GM13977 (cell line): ENCODE measurements around the gene CACNG7.

Experiments
- DNase-seq: peaks from one replicate; pipeline ENCODE4 v3.0.0; 2012; ENCODE audit warnings: low spot score
- in situ Hi-C: fragments of 300-500 bp; cut with MboI; formaldehyde crosslinking; loops from one replicate; pipeline ENCODE4 v1.12.0; 2022; ENCODE audit warnings: low sequenced_read_pairs, low pct_unique_long_range_greater_than_20kb, mixed read lengths, inconsistent platforms; ENCODE audit not compliant: unreplicated experiment
- TF ChIP-seq, protein P1 (sequence below): IDR thresholded peaks from 2 replicates; pipeline ENCODE4 v1.5.1; 2012; ENCODE audit warnings: mild to moderate bottlenecking, control low read depth; ENCODE audit not compliant: insufficient read depth; ENCODE audit errors: extremely low read depth, missing control alignments

Gene CACNG7

DNA sequence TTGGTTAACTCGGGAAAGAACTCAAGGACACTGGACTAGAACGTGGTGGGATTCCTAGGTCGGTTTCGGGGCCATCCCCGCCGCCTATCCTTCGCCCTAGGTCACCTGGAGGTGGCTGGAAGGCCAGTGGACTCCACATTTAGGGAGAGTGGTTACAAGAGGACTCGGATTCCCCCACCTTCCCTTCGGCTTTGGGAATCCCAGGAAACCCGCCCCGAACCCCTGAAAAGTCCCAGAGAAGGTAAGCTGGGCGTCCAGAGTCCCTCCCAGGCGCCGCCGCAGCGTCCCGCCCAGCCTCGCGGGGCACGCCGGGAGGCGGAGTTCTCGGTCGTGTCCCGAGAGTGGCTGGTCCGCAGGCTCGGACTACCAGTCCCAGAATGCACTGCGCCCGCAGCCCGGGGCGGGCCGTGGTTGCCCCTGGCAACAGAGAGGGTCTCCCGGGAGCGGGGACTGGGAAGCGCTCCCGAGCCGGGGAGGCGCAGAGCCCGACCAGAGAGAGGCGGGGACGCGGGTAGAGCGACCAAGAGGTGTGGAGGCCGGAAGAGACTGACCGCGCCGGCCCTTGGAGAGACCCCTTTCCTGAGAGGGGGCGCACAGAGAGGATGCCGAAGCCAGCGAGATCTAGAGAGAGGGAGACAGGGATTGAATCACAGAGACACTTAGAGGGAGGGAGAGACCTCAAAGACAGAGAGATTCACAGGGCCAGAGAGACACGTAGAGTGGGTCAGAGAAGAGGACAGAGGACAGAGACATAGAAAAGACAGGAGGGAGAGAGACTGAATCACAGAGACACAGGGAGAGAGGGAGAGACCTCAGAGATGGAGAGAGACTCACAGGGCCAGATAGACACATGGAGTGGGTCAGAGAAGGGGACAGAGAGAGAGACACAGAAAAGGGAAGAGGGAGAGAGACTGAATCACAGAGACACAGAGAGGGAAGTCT is 29.7 kb upstream of the CACNG7 start:
- in situ Hi-C loops, result no loop called here
- TF ChIP-seq, protein P1, sequence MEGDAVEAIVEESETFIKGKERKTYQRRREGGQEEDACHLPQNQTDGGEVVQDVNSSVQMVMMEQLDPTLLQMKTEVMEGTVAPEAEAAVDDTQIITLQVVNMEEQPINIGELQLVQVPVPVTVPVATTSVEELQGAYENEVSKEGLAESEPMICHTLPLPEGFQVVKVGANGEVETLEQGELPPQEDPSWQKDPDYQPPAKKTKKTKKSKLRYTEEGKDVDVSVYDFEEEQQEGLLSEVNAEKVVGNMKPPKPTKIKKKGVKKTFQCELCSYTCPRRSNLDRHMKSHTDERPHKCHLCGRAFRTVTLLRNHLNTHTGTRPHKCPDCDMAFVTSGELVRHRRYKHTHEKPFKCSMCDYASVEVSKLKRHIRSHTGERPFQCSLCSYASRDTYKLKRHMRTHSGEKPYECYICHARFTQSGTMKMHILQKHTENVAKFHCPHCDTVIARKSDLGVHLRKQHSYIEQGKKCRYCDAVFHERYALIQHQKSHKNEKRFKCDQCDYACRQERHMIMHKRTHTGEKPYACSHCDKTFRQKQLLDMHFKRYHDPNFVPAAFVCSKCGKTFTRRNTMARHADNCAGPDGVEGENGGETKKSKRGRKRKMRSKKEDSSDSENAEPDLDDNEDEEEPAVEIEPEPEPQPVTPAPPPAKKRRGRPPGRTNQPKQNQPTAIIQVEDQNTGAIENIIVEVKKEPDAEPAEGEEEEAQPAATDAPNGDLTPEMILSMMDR, result no peak
- peak; percentile 94 for DNase-seq

DNA sequence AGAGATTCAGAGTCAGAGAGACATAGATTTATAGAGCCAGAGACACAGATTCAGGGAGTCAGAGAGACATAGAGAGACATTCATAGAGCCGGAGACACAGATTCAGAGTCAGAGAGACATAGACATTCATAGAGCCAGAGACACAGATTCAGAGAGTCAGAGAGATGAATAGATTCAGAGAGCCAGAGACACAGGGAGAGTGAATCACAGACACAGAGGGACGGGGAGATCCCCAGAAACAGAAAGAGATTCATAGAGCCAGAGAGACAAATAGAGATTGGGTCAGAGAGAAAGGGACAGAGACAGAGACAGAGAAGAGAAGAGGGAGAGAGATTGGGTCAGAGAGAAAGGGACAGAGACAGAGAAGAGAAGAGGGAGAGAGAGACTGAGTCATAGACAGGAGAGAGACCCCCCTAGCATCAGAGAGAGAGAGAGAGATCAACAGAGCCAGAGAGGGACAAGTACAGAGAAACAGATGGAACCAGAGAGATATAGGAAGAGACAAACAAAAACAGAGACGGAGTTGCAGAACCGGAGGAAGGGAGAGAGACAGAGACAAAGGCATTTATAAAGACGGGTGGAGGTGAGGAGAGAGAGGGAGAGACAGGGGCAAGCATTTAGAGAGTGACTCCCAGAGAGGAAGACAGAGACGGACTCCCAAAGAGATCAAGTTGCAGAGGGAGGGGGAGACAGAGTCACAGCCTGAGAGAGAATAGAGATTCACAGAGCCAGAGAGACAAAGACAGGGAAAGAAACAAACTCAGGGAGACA is 28.2 kb upstream of the CACNG7 start:
- in situ Hi-C loops, result no loop called here
- TF ChIP-seq, protein P1, result no peak
- DNase-seq, result no peak

DNA sequence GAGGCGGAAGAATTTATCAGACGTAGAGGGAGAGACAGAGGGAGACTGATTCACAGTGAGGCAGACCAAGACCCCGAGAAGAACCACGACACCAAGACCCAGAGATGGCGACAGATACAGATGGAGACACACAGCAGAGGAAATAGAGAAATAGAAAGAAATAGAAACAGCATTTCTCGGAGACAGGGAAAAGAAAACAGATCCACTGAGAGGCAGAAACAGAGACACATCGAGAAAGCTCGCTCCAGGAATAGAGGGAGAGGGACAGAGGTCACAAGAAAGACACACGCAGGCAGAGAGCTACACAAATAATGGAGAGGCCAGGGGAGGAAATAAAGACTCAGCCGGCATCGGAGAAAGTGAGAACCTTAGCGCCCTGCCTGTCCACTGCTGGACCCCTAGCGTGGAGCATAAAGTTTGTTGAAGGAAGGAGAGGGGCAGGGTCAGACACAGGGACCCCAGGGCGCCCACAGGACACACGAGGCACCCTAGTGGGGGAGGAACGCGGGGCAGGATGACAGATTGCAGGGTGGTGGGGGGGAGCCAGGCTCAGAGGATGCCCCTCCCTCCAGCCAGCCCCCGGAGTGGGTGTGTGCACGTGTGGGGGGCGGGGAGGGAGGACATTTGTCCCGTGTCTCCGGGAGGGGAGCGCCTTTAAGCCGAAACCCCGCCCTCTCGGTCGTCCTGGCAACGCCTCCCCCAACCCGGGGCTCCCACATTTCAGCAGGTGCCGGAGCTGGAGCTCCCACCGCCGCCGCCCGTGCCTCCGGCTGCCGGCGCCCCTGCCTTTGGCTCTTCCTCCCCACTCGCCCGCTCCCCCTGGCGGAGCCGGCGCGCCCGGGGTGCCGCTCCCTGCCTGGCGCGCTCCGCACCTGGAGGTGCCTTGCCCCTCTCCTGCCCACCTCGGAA is 27.3 kb upstream of the CACNG7 start, which contains the start of gene PRKCG:
TSS of gene PRKCG (plus strand) at position 716 of the 909 bp plus-strand sequence. CDS start 298 bp downstream, outside the sequence.
- DNase-seq, result peak; percentile 68

DNA sequence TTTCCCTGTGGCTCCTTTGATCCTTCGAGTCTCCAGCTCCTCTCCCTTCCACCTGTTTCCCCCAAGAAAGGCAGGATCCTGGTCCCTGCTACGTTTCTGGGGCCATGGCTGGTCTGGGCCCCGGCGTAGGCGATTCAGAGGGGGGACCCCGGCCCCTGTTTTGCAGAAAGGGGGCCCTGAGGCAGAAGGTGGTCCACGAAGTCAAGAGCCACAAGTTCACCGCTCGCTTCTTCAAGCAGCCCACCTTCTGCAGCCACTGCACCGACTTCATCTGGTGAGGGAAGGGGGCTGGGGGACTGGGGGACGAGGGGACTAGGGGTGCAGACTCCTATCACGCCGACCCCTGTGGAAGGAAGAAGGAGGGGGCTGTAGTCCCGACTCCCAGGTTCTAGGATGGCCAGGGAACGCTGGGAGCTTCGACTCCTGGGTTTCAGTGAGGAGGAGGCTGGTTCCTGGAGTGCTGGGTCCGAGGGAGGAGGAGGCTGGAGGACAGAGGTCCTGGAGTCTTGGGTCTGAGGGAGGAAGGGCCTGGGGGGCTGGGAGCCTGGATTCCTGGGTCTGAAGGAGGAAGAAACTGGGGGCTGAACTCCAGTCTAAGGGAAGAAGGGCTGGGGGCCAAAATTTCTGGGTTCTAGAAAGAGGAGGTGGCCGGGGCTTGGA is 26.6 kb upstream of the CACNG7 start:
- DNase-seq, result no peak
- in situ Hi-C loops, result no loop called here
- TF ChIP-seq, protein P1, result no peak

More for the DNA sequence above, 27.3 kb upstream of the CACNG7 start, which contains the start of gene PRKCG:
- in situ Hi-C loops, result no loop called here
- TF ChIP-seq, protein P1, result peak; percentile 64

DNA sequence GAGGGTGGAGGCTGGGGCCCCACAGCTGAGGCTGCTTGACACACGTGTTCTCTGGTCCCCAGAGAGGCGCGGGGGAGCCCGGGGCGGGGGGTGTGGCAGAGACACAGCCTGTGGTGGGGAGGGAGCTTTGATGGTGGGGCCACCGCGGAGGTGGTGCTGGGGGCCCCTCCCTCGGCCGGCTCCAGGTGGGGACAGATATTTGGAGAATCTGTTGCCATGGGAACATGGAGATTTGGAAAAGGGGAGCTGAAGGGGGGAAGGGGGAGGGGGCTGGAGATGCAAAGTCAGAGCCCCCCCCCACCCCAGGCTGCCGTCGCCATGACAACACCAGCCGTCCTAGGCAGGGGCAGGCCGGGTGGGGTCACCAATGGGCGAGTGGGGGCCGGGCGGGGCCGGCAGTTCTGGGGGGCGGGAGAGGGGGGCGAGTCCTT is 25.8 kb upstream of the CACNG7 start:
- TF ChIP-seq, protein P1, result no peak
- in situ Hi-C loops, result no loop called here
- no peak for DNase-seq
